ENCODE results near the gene AGBL4.

The AGBL4 gene

DNA sequence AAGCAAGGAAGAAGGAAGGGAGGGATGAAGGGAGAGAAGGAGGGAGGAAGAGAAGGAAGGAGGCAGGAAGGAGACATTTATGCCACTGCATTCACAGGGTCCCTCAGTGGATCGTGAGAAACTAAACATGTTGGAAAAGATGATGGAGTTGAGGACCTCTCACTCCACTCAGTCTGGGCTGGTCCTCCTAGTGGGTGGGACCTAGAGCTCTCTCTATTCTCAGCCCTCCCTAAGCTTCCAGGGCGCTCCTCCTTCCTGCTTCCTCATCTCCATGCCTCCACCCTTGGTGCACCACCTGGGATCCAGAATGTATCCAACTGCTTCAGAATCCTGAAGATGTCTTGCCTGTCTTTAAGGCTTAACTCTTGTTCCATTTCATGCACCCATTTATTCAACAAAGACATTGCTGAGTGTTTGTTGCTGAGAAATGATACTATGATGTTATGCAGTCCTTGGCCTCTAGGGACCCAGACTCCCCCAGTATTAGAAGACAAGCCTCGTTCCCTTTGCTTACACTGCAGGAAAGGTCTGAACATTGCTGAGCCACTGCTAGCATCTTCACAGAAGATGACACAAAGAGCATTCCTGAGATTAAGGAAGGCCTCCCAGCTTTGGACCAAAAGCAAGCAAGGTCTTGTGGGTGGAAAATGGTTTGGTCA is 1335.5 kb downstream of the AGBL4 start:
- DNase-seq = no peak

- DNase-seq = peak in 1 of 58 donors; percentile 21
Observed at GRCh38 chr1:48687282-48688045, 1336.3 kb downstream of the AGBL4 start.

DNA sequence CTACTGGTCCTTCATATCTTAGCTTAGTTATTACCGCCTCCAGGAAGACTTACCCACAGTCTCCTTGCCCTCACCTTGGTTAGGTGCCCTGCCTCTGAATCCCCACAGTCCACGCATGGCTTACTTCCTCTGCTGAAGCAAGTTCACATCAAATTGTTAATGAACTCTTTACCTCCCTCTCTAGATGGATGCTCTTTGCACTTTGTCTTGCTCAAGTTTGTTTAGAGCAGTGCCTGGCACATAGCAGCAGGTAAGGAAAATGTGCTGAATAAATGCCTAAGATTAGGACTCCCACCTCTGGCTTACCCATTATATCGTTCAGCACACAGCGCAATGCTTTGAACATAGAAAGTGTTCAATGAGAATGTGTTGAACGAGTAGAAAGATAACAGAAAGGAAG is 1337.6 kb downstream of the AGBL4 start:
- no peak for DNase-seq

GRCh38 chr1:48684381-48684780 is 1339.4 kb downstream of the AGBL4 start:
- no peak for DNase-seq

- peak in 4 of 58 donors; percentile 2 to 26 (median 15) for DNase-seq
Observed at GRCh38 chr1:48683839-48684238, 1339.9 kb downstream of the AGBL4 start.

DNA sequence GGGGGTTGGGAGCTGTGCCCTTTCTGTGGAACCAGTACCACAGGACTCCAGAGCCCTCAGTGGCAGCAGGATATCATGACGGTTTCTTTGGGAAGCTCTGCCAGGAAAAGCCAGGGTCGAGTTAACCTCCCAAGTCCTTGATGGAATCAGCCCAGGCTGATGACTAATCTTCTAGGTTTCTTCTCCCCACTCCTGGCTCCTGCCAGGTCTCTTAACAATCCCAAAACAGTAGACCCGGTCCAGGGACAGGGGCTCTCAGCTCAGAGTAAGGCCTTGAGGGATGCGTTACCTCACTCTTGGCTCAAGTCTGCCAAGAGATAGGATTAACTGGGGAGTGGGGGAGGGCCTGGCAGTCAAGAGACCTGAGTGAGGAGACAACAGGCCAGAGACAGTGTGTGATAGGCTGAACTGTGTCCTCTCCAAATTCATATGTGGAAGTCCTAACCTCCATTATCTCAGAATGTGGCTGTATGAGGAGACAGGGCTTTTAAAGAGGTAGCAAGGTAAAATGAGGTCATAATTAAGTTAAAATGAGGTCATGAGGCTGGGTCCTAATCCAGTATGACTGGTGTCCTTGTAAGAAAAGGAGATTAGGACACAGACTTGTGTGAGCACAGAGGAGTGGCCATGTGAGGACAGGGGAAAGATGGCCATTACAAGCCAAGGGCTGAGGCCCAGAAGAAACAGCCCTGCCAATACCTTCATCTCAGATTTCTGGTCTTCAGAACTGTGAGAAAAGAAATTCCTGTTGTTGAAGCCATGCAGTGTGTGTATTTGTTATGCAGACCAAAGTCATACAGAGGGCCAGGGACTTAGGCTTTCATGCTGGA is 1342.1 kb downstream of the AGBL4 start:
- DNase-seq = no peak

DNA sequence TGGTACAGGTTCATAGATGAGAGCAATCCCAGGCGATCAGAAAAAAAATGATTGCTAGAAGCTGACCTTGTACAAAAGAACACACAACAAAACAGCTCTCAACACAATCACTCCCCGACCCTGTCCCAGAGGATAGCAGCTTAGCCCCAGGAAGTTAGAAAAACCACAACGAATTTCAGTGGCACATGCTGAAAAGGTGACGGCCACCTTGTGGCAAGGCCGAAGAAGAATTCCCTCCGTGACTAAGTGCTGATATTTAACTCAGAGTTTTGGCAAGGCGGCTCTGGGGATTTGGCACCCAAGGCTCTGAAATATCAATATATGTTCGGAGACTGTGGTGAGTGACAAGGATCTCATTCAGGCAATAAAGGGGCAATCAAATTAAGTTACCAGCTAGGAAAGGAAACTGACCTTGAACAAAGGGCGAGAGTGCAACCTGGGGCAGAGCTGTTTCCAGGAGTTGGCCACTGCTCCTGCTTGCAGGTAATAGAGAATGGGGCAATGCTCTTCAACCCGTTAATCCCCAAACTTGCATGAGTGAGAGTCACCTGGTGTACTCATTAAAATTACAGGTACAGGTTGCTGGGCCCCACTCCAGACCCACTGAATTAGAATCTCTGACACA is 1343.2 kb downstream of the AGBL4 start:
- DNase-seq = no peak

DNA sequence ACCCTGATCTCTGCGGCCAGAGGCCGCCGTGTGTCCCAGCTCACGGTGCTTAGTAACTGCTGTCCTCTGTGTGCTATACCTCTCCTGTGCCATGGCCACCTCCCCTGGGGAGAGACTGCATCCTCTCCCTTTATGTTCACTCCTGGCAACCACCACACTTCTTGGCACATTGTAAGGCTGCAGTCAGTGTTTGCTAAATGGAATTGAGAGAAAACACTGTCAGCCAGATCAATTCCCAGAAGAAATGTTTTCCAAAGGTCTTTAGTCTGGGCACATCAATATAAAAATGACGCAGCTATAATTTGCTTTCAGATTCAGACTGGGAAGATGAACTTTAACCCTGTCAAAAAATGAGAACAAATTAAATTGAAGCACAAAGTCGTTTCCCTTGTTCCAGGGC is 1343.9 kb downstream of the AGBL4 start:
- DNase-seq = no peak

DNA sequence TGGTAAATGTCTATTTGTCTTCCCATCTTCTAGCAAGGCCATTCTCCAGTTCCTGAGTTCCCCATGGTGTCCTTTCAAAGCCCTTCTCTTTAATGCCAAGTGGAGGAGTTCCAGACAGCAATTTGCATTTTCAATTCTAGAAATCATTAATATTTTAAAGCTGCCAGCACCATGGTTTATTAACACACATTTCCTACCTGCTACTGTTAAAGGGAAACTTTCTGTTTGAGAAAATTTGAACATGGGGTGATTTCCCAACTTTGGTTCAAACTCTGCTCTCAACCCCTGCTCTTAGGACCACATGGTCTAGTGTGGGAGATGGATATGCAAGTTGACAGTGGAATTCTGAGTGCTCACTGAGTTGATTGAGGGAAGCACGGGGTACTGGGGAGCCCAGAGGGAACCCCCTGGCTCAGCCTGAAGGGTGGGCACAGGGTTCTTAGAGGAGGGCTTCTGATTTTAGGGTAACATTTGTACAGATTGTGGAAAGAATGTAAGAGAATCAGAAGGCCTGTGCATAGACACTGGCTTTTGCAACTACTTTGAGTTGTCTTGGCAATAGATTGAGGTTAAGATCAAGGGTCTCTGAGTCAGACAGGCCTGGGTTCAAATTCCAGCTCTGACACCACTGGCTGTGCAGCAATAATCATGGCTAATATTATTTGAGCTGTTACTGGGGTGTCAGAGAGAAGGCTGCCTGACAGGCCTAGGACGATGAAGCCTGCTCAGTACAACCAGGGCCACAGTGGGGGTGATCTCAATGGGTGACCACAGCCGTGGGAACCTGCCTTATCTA is 1344.8 kb downstream of the AGBL4 start:
- DNase-seq = no peak

GRCh38 chr1:48677306-48678287 is 1346.2 kb downstream of the AGBL4 start:
- peak in 47 of 58 donors; percentile 4 to 76 (median 36) for DNase-seq

- no peak for DNase-seq
Observed at GRCh38 chr1:48676822-48677221, 1346.9 kb downstream of the AGBL4 start.

GRCh38 chr1:48676376-48676775 is 1347.4 kb downstream of the AGBL4 start:
- no peak for DNase-seq

DNA sequence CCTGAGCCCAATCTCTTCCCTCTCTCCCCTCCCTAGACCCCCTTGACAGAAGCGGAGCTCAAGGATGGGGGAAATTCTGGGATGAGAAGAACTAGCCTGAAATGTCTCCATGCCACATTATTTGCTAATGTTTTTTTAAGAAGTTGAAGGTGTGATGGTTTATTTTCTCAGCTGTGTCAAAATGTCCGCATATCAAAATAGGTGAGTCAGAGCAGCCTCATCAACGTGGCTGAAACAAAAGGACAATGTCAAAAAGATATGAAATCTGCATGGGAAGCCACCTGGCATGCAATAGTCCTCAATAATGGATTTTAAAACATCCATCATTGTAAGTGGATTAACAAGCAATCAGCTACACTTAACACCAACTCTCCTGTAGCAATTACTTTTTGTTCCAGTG is 1348.5 kb downstream of the AGBL4 start:
- no peak for DNase-seq

DNA sequence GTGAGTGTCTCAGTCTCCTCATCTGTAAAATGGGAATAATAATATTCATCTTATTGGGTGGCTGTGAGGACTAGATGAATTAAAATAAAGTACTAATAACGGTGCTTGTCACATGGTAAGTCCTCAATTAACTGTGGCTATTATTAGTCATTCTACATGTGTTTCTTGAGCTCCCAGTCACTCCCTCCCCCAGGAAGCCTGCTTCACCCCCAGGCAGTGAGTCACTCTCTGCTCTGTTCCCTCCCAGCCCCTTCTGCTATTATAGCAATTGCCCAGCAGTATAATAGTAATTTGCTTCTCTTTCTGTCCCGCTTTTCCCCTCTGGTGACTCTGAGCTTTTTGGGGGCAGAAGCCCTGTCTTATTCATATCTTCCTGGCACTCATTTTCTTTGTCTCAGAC is 1349.1 kb downstream of the AGBL4 start:
- DNase-seq = no peak

- peak in 1 of 58 donors; percentile 1 for DNase-seq
Observed at GRCh38 chr1:48673332-48674105, 1350.2 kb downstream of the AGBL4 start.

GRCh38 chr1:48671578-48671977 is 1352.2 kb downstream of the AGBL4 start:
- no peak for DNase-seq

DNA sequence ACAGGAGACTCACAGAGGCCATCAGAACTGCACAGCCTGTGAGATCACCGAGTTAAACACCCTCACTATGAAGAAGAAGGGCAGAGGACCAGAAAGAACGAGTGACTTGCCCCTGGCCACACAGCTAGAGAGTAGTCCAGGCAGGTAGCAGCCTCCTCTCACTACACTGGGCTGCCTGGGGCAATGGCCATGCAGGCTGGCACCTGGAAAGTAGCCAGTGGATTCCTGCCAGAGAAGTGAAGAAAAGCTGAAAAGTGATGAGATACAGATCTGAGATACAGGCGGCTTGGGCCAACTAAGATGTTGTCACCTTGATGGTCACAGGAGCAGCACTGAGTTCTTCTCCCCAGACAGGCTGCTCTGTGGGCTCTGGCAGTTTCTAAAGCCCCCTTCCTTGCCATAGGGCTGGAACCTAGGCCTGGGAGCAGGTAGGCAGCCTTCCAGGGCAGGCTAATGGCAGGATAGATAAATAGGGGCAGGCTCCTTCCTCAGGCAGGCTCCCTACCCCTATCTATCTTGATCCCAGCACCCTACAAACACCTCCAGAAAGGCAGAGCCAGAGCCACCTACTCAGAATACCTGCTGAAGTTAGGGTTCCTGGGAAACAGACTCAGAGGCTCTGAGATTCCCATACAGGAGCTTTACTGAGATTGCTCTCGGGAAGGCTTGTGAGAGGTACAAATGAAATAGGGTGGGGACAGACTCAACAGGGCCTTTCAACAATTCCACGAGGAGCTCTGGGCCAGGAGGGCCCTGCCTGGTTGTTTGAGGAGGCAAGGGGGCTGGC is 1353.3 kb downstream of the AGBL4 start:
- peak in 1 of 58 donors; percentile 14 for DNase-seq

GRCh38 chr1:48668339-48668738 is 1355.4 kb downstream of the AGBL4 start:
- DNase-seq = peak in 23 of 58 donors; percentile 11 to 72 (median 38)
